Measurements from ENCODE around the gene BABAM2.

The BABAM2 gene

DNA sequence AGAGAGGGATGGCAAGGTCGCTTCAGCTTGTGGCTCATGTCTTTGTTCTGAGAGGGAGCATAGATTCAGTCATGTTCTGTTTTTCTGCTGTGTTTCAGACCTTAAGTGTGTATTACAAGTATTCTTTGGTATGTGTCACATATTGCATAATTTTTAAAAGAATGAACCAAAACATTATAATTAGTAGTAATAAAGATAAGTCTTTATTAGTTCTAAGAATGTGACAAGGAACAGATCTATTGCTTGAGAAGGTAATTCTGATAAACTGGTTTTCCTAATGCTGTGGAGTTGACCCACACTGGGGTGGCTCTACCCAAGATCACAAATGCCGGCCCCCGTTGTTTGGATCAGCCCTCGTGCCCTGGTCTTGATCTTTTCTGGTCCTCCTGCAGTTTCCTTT is 377.9 kb downstream of the BABAM2 start:
- DNase-seq: no peak

DNA sequence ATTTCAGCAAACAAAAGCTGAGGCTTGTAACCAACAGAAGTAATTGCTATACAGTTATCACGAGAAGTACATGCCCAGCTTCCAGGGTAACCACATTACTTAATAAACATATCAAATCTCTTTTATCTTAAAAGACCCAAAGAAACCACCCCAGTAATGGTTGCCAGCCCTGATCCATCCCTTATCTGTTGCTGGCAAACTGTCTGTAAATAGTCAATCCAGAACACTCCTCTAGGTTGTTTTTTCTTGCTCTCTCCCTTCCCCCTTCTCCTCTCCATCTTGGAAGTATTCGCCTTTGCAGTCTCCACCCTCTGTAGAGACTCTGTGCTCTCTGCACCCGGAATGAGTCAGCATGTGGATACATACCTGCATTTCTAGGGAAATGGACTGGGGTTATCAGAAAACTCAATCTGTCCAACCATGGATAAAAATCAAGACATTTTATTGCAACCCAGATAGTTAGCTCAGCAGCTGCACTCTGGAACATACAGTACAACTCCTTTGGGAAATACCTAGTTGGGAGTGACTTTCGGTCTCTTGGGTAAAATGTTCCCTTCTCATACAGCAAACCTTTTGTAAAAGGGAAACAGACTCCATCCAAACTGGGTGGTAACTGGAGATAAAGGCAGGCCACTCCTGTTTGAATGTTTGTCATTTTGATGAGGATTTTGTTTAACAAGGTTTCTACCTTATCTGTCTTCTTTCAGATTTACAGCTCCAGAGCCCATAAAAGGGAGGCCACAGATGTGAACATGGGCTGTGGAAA is 378.7 kb downstream of the BABAM2 start:
- DNase-seq: no peak

GRCh38 chr2:28270456-28271152 is 380.1 kb downstream of the BABAM2 start:
- DNase-seq: no peak

GRCh38 chr2:28271231-28271918 is 380.8 kb downstream of the BABAM2 start:
- no peak for DNase-seq

DNA sequence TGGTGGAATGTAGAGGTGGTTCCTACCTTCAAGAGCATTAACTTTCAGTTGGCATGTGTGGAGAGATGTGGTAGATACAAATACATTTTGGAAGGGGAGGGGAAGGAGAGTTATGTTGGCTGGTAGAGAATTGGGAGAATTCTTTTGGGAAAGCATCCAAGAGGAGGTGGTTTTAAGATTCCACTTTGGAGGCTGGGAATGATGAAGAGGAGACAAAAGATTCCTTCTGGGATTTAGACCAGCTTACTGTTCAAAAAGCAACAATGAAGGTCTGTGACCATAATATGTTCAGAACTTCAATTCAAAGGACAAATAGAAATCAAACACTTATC is 381.4 kb downstream of the BABAM2 start:
- DNase-seq: no peak

- no peak for DNase-seq
Observed at GRCh38 chr2:28273751-28274150, 383.2 kb downstream of the BABAM2 start.

DNA sequence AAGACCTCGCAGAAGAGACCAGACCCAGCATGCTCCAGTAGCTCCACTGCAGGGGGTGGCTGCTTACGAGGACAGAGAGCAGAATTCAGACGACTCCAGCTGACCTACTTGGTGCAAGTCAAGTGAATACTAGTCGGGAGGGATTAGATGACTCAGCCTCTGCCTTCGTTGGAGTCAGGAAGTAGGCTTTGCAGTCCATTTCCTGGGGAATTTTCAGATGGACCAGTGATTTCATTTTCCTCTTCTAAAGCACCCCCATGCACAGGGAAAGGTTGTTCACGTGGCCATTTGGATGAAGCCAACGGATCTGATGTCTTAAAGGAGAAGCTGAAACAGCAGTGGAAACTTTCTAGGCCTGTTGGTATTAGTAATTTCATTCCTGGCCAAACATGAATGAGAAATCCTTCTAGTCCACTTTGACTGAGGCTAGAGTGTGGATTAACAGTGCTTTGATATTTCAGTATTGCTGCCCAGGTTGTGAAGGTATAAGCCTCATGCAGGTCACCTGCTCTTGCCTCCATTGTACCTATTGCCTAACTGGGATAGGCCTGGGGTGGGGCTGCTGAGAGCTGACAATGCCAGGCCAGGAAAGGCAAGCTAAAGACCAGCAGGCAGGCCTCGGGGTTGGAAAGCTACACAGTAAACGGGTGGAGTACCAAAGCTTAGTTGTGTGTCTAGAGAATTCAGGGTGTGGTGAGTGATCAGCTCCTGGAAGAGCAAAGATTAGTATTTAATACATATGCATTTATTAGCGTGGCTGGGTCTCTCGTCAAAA is 384.6 kb downstream of the BABAM2 start:
- DNase-seq: no peak

DNA sequence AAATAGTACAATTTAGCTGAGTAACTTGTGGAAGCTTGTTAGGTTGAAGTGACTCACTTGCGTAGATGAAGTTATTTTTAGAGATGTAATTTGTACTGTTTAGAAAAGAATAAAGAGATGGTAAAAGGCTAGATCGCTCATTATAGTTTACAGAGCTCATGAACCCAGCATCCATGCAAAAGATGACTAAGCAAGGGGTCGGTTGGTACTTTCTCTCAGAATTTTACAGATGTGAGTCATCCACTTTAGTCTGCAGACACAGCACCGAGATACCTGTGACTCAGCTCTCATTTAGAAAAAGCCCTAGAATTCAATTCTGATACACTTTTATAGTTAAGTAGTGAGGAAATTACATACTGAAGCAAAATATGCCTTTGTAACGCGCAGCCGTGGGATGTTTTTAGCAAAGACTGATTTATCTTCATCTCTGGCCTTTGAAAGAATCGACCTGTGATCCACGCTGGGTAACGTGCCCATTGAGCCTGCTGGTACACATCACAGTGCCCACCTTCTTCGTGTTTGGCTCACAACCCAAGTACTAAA is 385.6 kb downstream of the BABAM2 start:
- DNase-seq: no peak

GRCh38 chr2:28276807-28277206 is 386.3 kb downstream of the BABAM2 start:
- no peak for DNase-seq

DNA sequence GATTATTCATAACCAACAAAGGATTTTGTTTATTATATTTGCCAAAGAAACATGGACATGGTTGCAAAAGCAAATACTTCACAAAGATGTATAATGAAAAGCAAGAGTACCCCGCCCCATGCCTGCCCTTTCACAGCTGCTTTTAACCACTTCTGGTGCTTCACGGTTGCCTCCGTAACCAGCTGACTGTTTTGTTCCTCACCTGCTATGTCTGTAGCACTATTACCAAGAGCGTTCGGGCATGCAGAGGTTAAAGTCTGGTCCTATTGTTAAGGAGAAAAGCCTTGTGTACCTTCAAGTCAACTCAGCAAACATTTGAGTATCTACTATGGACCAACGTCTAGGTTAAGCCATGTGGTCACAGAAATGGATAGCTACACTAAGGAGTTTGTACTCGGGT is 386.9 kb downstream of the BABAM2 start:
- no peak for DNase-seq

DNA sequence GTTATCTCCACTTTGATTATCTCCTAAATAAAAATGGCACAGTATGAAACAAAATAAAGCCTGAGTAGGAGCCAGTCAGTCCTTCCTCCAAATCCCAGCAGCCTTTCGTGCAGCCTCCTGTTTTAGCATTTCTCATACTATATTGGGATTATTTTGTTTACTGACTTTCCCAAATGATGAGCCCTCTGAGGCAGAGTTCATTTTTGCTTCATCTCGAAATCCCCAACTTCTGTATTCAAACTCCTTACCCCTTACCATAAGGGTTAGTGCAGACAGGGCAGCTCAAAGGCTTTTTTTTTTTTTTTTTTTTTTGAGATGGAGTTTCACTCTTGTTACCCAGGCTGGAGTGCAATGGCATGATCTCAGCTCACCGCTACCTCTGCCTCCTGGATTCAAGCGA is 388.8 kb downstream of the BABAM2 start:
- DNase-seq: no peak

GRCh38 chr2:28280619-28281018 is 390.1 kb downstream of the BABAM2 start:
- no peak for DNase-seq

- no peak for DNase-seq
Observed at GRCh38 chr2:28281739-28282138, 391.2 kb downstream of the BABAM2 start.

DNA sequence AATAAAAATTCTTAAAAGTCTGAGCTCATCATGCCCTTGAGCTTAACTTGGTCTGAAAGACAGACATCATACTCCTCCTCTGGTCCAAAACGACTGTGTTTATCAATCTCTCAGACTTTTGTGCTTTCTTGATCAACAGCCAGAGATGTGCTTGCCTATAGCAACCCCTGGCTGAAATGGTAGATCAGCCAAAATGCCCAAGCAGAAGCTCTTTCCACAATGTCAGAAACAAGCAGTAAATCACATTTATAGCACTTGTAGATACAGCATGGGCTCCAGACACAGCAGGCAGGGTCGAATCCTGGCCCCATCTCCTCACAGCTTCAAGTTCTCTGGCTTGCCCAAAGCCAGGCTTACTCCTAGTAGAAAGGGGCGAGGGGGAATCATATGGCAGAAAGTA is 391.7 kb downstream of the BABAM2 start:
- no peak for DNase-seq

DNA sequence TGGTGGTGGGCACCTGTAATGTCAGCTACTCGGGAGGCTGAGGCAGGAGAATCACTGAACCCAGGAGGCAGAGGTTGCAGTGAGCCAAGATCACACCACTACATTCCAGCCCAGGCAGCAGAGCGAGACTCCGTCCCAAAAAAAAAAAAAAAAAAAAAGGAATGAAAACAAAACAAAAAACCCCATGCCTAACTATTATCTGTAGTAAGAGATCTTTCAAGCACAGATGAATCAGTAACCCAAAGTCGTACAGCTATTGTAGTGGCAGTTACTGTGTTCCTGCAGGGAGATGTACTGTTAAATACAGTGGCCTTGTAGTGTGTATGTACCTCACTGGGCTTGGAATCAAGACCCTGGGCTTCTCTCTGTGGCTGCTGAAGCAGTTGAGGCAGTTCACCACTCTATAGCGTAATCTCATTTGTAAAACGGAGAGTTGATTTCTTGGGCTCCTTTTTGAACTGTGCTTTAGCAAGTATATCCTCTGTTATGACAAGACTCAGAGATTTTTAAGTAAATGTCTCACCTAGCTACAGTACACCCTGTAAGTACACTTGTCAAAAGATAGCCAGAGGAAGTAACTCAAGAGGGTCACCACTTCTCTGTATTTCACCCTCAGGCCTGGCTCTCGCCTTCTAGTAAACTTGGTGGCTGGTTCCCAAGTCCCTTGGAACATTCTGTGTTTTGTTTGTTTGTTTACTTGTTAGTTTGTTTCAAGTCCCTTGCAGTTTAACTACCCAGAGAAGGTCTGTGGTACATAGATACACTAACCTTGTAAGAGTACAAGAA is 392.5 kb downstream of the BABAM2 start:
- no peak for DNase-seq

- no peak for DNase-seq
Observed at GRCh38 chr2:28283861-28284260, 393.3 kb downstream of the BABAM2 start.

DNA sequence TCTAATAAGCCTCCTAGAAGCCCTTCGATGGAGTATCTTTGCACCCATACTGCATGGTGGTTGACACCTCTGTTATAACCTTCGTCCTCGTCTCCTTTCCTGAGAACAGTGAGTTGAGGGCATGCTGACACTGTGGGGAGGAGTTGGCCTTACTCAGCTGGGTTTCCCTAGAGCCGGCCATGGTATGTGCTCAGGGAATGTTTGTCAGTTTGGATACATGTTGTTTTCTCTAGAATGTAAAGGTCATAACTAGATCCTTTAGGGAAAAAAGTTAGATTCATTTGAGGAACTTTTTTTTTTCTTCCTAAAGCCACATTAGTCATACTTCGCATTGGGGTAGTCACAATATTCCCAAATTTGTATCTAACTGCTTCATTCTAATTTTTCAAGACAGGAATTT is 396.1 kb downstream of the BABAM2 start:
- DNase-seq: no peak

- no peak for DNase-seq
Observed at GRCh38 chr2:28287256-28287915, 396.9 kb downstream of the BABAM2 start.

DNA sequence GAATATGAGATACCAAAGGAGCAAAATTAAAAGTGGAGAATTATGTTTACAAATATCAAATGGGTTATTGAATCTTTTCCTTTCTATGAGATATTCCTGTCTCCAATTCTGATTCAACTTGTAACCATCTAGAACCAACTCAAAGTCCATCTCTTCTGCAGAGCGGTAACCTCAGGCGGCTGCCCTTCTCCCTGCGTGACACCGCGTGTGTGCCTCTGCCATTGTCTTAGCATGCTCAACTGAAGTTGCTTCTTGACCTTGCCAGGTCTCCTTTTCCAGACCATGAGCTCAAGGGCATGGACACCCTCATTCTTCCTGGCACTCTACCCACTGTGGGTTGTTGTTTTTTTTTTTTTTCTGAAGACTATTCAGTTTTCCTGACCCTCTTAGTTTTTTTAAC is 398.1 kb downstream of the BABAM2 start:
- DNase-seq: no peak

GRCh38 chr2:28291811-28292440 is 401.4 kb downstream of the BABAM2 start:
- DNase-seq: no peak

- DNase-seq: no peak
Observed at GRCh38 chr2:28292491-28292890, 402.0 kb downstream of the BABAM2 start.
